H9 (cell line): ENCODE measurements around the gene GRIK4. TPM values are rescaled to one million over a fixed set of nuclear protein-coding genes. Genes with fewer than 3 reads are reported as not detected.

Experiments used
- DNase-seq: peaks from one replicate; pipeline ENCODE4 v3.0.0-alpha.2; 2017
- H2AFZ ChIP-seq: one replicate; pipeline ENCODE4 v1.6.1; 2013; ENCODE audit warnings: mild to moderate bottlenecking, low read length, control low read depth, moderate library complexity
- H2AK5ac ChIP-seq: 2 replicates; pipeline ENCODE4 v1.6.1; 2013; ENCODE audit warnings: low read length, control low read depth, mixed read lengths; ENCODE audit not compliant: insufficient read length
- H2BK120ac ChIP-seq: one replicate; pipeline ENCODE4 v1.6.1; 2013; ENCODE audit warnings: low read depth, mild to moderate bottlenecking, low read length, control low read depth, inconsistent platforms; ENCODE audit not compliant: poor library complexity, severe bottlenecking
- H2BK12ac ChIP-seq: 2 replicates; pipeline ENCODE4 v1.6.1; 2013; ENCODE audit warnings: low read length, control low read depth, mixed read lengths, low read depth; ENCODE audit not compliant: insufficient read length
- H2BK15ac ChIP-seq: 2 replicates; pipeline ENCODE4 v1.6.1; 2013; ENCODE audit warnings: low read depth, low read length, control low read depth
- H2BK20ac ChIP-seq: one replicate; pipeline ENCODE4 v1.6.1; 2013; ENCODE audit warnings: low read depth, mild to moderate bottlenecking, low read length, control low read depth, inconsistent platforms; ENCODE audit not compliant: poor library complexity, severe bottlenecking
- H2BK5ac ChIP-seq: 2 replicates; pipeline ENCODE4 v1.6.1; 2013; ENCODE audit warnings: low read length, control low read depth, mixed read lengths; ENCODE audit not compliant: insufficient read length
- H3K14ac ChIP-seq: 2 replicates; pipeline ENCODE4 v1.6.1; 2013; ENCODE audit warnings: low read length, control low read depth; ENCODE audit not compliant: insufficient read depth
- H3K18ac ChIP-seq: 2 replicates; pipeline ENCODE4 v1.6.1; 2013; ENCODE audit warnings: low read depth, mild to moderate bottlenecking, mixed read lengths, low read length, control low read depth; ENCODE audit not compliant: insufficient read length
- H3K23ac ChIP-seq: 2 replicates; pipeline ENCODE4 v1.6.1; 2013; ENCODE audit warnings: low read length, control low read depth, mixed read lengths, low read depth; ENCODE audit not compliant: insufficient read length
- H3K23me2 ChIP-seq: 2 replicates; pipeline ENCODE4 v1.6.1; 2013; ENCODE audit warnings: low read depth, mild to moderate bottlenecking, mixed read lengths, low read length, control low read depth; ENCODE audit not compliant: insufficient read length, poor library complexity, severe bottlenecking
- H3K27ac ChIP-seq: 2 replicates; pipeline ENCODE4 v1.5.1; 2013; ENCODE audit warnings: low read length, control low read depth, mixed read lengths, low read depth; ENCODE audit not compliant: insufficient read length
- H3K27me3 ChIP-seq: 2 replicates; pipeline ENCODE4 v1.6.1; 2013; ENCODE audit warnings: low read length, control low read depth, inconsistent platforms; ENCODE audit not compliant: insufficient read depth
- H3K4ac ChIP-seq: 2 replicates; pipeline ENCODE4 v1.6.1; 2013; ENCODE audit warnings: low read depth, mild to moderate bottlenecking, control low read depth, inconsistent platforms, low read length, moderate library complexity
- H3K4me1 ChIP-seq: 2 replicates; pipeline ENCODE4 v1.6.1; 2013; ENCODE audit warnings: low read length, control low read depth, inconsistent platforms; ENCODE audit not compliant: insufficient read depth
- H3K4me2 ChIP-seq: 2 replicates; pipeline ENCODE4 v1.6.1; 2013; ENCODE audit warnings: low read length, control low read depth, mixed read lengths; ENCODE audit not compliant: insufficient read length, insufficient read depth
- H3K56ac ChIP-seq: 2 replicates; pipeline ENCODE4 v1.6.1; 2013; ENCODE audit warnings: low read depth, mild to moderate bottlenecking, mixed read lengths, low read length, control low read depth; ENCODE audit not compliant: insufficient read length
- H3K79me1 ChIP-seq: 2 replicates; pipeline ENCODE4 v1.6.1; 2013; ENCODE audit warnings: low read depth, mild to moderate bottlenecking, moderate library complexity, low read length, control low read depth, inconsistent platforms; ENCODE audit not compliant: insufficient read depth, poor library complexity, severe bottlenecking
- H3K79me2 ChIP-seq: 2 replicates; pipeline ENCODE4 v1.6.1; 2013; ENCODE audit warnings: low read length, control low read depth, inconsistent platforms; ENCODE audit not compliant: insufficient read depth
- H3K9ac ChIP-seq: 2 replicates; pipeline ENCODE4 v1.6.1; 2013; ENCODE audit warnings: low read length, control low read depth, mixed read lengths; ENCODE audit not compliant: insufficient read length; ENCODE audit errors: extremely low read depth
- H3K9me3 ChIP-seq: one replicate; pipeline ENCODE4 v1.6.1; 2013; ENCODE audit warnings: low read depth, low read length, inconsistent platforms; ENCODE audit not compliant: control insufficient read depth
- H3T11ph ChIP-seq: one replicate; pipeline ENCODE4 v1.6.1; 2013; ENCODE audit warnings: mild to moderate bottlenecking, low read length, control low read depth, inconsistent platforms
- H4K20me1 ChIP-seq: one replicate; pipeline ENCODE4 v1.6.1; 2013; ENCODE audit not compliant: control insufficient read depth, insufficient read length, insufficient read depth
- H4K5ac ChIP-seq: 2 replicates; pipeline ENCODE4 v1.6.1; 2013; ENCODE audit warnings: low read depth, mild to moderate bottlenecking, mixed read lengths, low read length, control low read depth; ENCODE audit not compliant: insufficient read length
- H4K8ac ChIP-seq: replicated peaks from 2 replicates; pipeline ENCODE4 v1.6.1; 2013; ENCODE audit warnings: low read length, control low read depth, mixed read lengths, low read depth; ENCODE audit not compliant: insufficient read length
- H4K91ac ChIP-seq: 2 replicates; pipeline ENCODE4 v1.6.1; 2013; ENCODE audit warnings: low read depth, mild to moderate bottlenecking, moderate library complexity, mixed read lengths, low read length, control low read depth; ENCODE audit not compliant: insufficient read length
- H3K27ac Mint-ChIP-seq, 3 experiments: 2 replicates in 2 of 3; 3 replicates in 1 of 3; pipeline ENCODE4 v1.8.0; 2020 to 2021; ENCODE audit warnings: mixed read lengths in 3 of 3, mild to moderate bottlenecking in 1 of 3, moderate library complexity in 1 of 3
- H3K27me3 Mint-ChIP-seq: 2 replicates; pipeline ENCODE4 v1.8.0; 2021; ENCODE audit warnings: low read depth, mild to moderate bottlenecking, moderate library complexity, mixed read lengths
- H3K36me3 Mint-ChIP-seq, 3 experiments: 2 replicates in 2 of 3; 3 replicates in 1 of 3; pipeline ENCODE4 v1.8.0; 2020 to 2021; ENCODE audit warnings: low read depth in 3 of 3, mixed read lengths in 3 of 3; ENCODE audit not compliant: insufficient read depth in 1 of 3
- H3K4me1 Mint-ChIP-seq, 2 experiments: 2 replicates each; pipeline ENCODE4 v1.8.0; 2020; ENCODE audit warnings: mixed read lengths in 2 of 2
- H3K4me3 Mint-ChIP-seq, 2 experiments: 2 replicates in 1 of 2; 3 replicates in 1 of 2; pipeline ENCODE4 v1.8.0; 2020 to 2021; ENCODE audit warnings: mild to moderate bottlenecking in 2 of 2, mixed read lengths in 2 of 2, moderate library complexity in 1 of 2
- H3K9me3 Mint-ChIP-seq, 2 experiments: 2 replicates in 1 of 2; 3 replicates in 1 of 2; pipeline ENCODE4 v1.8.0; 2020; ENCODE audit warnings: mild to moderate bottlenecking in 2 of 2, mixed read lengths in 2 of 2, moderate library complexity in 1 of 2
- WGBS: extraction: QIAGEN DNeasy Blood & Tissue Kit; methylation state at CpG from one replicate; pipeline ENCODE4 v1.1.7; 2013; ENCODE audit warnings: missing lambda C conversion rate, low lambda C conversion rate, mixed read lengths; ENCODE audit not compliant: insufficient read length; ENCODE audit errors: extremely low coverage; 5-methylcytosine and 5-hydroxymethylcytosine counted together
- total RNA-seq: library from RNA; stranded (reverse); gene quantifications from 2 replicates; pipeline ENCODE4 v1.2.1, GENCODE V29; 2021
- TF ChIP-seq, protein P1 (sequence below): fragments of 200-600 bp; sonication (generic); conservative IDR thresholded peaks from 3 replicates; pipeline ENCODE4 v1.8.0; 2021; ENCODE audit warnings: antibody characterized with exemption, mild to moderate bottlenecking

Gene GRIK4
- total RNA-seq, 1 experiment from 2014 or later = 2.3 TPM

DNA sequence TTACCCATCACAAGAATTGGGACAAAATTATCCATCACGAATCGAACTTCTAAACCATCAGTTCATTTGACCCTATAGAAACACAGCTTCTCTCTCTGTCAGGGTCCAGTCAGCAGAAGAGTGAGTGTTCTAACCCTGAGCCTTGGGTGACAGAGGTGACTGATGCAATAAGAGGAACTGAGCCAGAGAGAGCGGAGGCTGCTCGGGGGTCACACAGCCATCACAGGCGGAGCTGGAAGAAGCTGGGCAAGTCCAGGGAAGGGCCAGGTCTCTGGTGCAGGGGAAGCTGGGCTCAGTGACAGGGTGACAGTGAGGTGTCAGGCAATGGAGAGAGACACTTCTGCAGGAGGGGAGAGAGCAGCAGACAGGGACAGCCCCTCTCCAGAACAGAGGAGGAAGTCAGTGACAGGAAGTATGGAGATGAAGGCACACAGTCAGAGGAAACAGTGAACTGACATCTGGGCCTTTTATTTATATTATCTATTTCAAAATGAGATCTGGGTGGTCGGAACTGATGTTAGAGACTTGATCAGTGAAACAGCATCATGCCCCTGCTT is 328.4 kb downstream of the GRIK4 start:
- 0 out of 7 replicates have a peak overlapping the region, but pooled peaks of 1 of the 3 experiments have one; percentile 25 for H3K27ac Mint-ChIP-seq
- H3K9ac ChIP-seq = no peak overlapping the region
- H2BK120ac ChIP-seq = no peak overlapping the region
- no peak overlapping the region for H3K4me2 ChIP-seq
- H3K18ac ChIP-seq = no peak overlapping the region
- no peaks in the 10 kb centered on the region for H3K9me3 ChIP-seq
- H4K8ac ChIP-seq = no peak overlapping the region
- H3K4me3 Mint-ChIP-seq = no peak overlapping the region
- no peaks in the 10 kb centered on the region for H3K23me2 ChIP-seq
- no CpG with 5 or more reads among the region's 6 CpGs for WGBS
- H3K4me1 ChIP-seq = no peaks in the 10 kb centered on the region
- H2AFZ ChIP-seq = no peak overlapping the region
- no peak overlapping the region for H2BK15ac ChIP-seq
- no peaks in the 10 kb centered on the region for H3K79me2 ChIP-seq
- H3K14ac ChIP-seq = no peak overlapping the region
- no peak overlapping the region for H2BK5ac ChIP-seq
- H3K27me3 Mint-ChIP-seq = peaks cover 3% of the 10 kb centered on the region
- no peak overlapping the region for H3K27ac ChIP-seq
- H2AK5ac ChIP-seq = no peak overlapping the region
- H3K4me1 Mint-ChIP-seq = peaks cover 4 to 10% of the 10 kb centered on the region in 2 experiments; a peak in 3 of 4 replicates
- no peak overlapping the region for H2BK20ac ChIP-seq
- no peaks in the 10 kb centered on the region for H4K20me1 ChIP-seq
- H4K91ac ChIP-seq = no peak overlapping the region
- no peak overlapping the region for H4K5ac ChIP-seq
- no peaks in the 10 kb centered on the region for H3K36me3 Mint-ChIP-seq
- H3K4ac ChIP-seq = no peak overlapping the region
- H3K56ac ChIP-seq = no peak overlapping the region
- TF ChIP-seq, protein P1, sequence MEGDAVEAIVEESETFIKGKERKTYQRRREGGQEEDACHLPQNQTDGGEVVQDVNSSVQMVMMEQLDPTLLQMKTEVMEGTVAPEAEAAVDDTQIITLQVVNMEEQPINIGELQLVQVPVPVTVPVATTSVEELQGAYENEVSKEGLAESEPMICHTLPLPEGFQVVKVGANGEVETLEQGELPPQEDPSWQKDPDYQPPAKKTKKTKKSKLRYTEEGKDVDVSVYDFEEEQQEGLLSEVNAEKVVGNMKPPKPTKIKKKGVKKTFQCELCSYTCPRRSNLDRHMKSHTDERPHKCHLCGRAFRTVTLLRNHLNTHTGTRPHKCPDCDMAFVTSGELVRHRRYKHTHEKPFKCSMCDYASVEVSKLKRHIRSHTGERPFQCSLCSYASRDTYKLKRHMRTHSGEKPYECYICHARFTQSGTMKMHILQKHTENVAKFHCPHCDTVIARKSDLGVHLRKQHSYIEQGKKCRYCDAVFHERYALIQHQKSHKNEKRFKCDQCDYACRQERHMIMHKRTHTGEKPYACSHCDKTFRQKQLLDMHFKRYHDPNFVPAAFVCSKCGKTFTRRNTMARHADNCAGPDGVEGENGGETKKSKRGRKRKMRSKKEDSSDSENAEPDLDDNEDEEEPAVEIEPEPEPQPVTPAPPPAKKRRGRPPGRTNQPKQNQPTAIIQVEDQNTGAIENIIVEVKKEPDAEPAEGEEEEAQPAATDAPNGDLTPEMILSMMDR = no peak
- no peaks in the 10 kb centered on the region for H3K79me1 ChIP-seq
- H3K27me3 ChIP-seq = no peaks in the 10 kb centered on the region
- H2BK12ac ChIP-seq = no peak overlapping the region
- no peak for DNase-seq
- no peaks in the 10 kb centered on the region for H3K9me3 Mint-ChIP-seq
- H3T11ph ChIP-seq = no peak overlapping the region
- no peak overlapping the region for H3K23ac ChIP-seq
